Measurements from ENCODE around the gene UVRAG.

GRCh38 chr11:75868990-75869389 is 54.0 kb downstream of the UVRAG start:
- TF ChIP-seq, protein P1, sequence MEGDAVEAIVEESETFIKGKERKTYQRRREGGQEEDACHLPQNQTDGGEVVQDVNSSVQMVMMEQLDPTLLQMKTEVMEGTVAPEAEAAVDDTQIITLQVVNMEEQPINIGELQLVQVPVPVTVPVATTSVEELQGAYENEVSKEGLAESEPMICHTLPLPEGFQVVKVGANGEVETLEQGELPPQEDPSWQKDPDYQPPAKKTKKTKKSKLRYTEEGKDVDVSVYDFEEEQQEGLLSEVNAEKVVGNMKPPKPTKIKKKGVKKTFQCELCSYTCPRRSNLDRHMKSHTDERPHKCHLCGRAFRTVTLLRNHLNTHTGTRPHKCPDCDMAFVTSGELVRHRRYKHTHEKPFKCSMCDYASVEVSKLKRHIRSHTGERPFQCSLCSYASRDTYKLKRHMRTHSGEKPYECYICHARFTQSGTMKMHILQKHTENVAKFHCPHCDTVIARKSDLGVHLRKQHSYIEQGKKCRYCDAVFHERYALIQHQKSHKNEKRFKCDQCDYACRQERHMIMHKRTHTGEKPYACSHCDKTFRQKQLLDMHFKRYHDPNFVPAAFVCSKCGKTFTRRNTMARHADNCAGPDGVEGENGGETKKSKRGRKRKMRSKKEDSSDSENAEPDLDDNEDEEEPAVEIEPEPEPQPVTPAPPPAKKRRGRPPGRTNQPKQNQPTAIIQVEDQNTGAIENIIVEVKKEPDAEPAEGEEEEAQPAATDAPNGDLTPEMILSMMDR (IDR thresholded peaks at IDR 0.05) = no peak
- TF ChIP-seq EZH2phosphoT487 (IDR thresholded peaks at IDR 0.05) = no peak
- no peak for TF ChIP-seq EZH2 (IDR thresholded peaks at IDR 0.05)

Measured in neural progenitor cell (in vitro differentiated cells).